H9 (cell line): Measurements from ENCODE around the gene PHOSPHO1. TPM values are rescaled to one million over a fixed set of nuclear protein-coding genes. Genes with fewer than 3 reads are reported as not detected.

Source experiments
- DNase-seq: peaks from one replicate; pipeline ENCODE4 v3.0.0-alpha.2; 2017
- H2AFZ ChIP-seq: one replicate; pipeline ENCODE4 v1.6.1; 2013; ENCODE audit warnings: mild to moderate bottlenecking, low read length, control low read depth, moderate library complexity
- H2AK5ac ChIP-seq: 2 replicates; pipeline ENCODE4 v1.6.1; 2013; ENCODE audit warnings: low read length, control low read depth, mixed read lengths; ENCODE audit not compliant: insufficient read length
- H2BK120ac ChIP-seq: one replicate; pipeline ENCODE4 v1.6.1; 2013; ENCODE audit warnings: low read depth, mild to moderate bottlenecking, low read length, control low read depth, inconsistent platforms; ENCODE audit not compliant: poor library complexity, severe bottlenecking
- H2BK12ac ChIP-seq: 2 replicates; pipeline ENCODE4 v1.6.1; 2013; ENCODE audit warnings: low read length, control low read depth, mixed read lengths, low read depth; ENCODE audit not compliant: insufficient read length
- H2BK15ac ChIP-seq: 2 replicates; pipeline ENCODE4 v1.6.1; 2013; ENCODE audit warnings: low read depth, low read length, control low read depth
- H2BK20ac ChIP-seq: one replicate; pipeline ENCODE4 v1.6.1; 2013; ENCODE audit warnings: low read depth, mild to moderate bottlenecking, low read length, control low read depth, inconsistent platforms; ENCODE audit not compliant: poor library complexity, severe bottlenecking
- H2BK5ac ChIP-seq: 2 replicates; pipeline ENCODE4 v1.6.1; 2013; ENCODE audit warnings: low read length, control low read depth, mixed read lengths; ENCODE audit not compliant: insufficient read length
- H3K14ac ChIP-seq: 2 replicates; pipeline ENCODE4 v1.6.1; 2013; ENCODE audit warnings: low read length, control low read depth; ENCODE audit not compliant: insufficient read depth
- H3K18ac ChIP-seq: 2 replicates; pipeline ENCODE4 v1.6.1; 2013; ENCODE audit warnings: low read depth, mild to moderate bottlenecking, mixed read lengths, low read length, control low read depth; ENCODE audit not compliant: insufficient read length
- H3K23ac ChIP-seq: 2 replicates; pipeline ENCODE4 v1.6.1; 2013; ENCODE audit warnings: low read length, control low read depth, mixed read lengths, low read depth; ENCODE audit not compliant: insufficient read length
- H3K23me2 ChIP-seq: 2 replicates; pipeline ENCODE4 v1.6.1; 2013; ENCODE audit warnings: low read depth, mild to moderate bottlenecking, mixed read lengths, low read length, control low read depth; ENCODE audit not compliant: insufficient read length, poor library complexity, severe bottlenecking
- H3K27ac ChIP-seq: 2 replicates; pipeline ENCODE4 v1.5.1; 2013; ENCODE audit warnings: low read length, control low read depth, mixed read lengths, low read depth; ENCODE audit not compliant: insufficient read length
- H3K27me3 ChIP-seq: 2 replicates; pipeline ENCODE4 v1.6.1; 2013; ENCODE audit warnings: low read length, control low read depth, inconsistent platforms; ENCODE audit not compliant: insufficient read depth
- H3K4ac ChIP-seq: 2 replicates; pipeline ENCODE4 v1.6.1; 2013; ENCODE audit warnings: low read depth, mild to moderate bottlenecking, control low read depth, inconsistent platforms, low read length, moderate library complexity
- H3K4me1 ChIP-seq: 2 replicates; pipeline ENCODE4 v1.6.1; 2013; ENCODE audit warnings: low read length, control low read depth, inconsistent platforms; ENCODE audit not compliant: insufficient read depth
- H3K4me2 ChIP-seq: 2 replicates; pipeline ENCODE4 v1.6.1; 2013; ENCODE audit warnings: low read length, control low read depth, mixed read lengths; ENCODE audit not compliant: insufficient read length, insufficient read depth
- H3K56ac ChIP-seq: 2 replicates; pipeline ENCODE4 v1.6.1; 2013; ENCODE audit warnings: low read depth, mild to moderate bottlenecking, mixed read lengths, low read length, control low read depth; ENCODE audit not compliant: insufficient read length
- H3K79me1 ChIP-seq: 2 replicates; pipeline ENCODE4 v1.6.1; 2013; ENCODE audit warnings: low read depth, mild to moderate bottlenecking, moderate library complexity, low read length, control low read depth, inconsistent platforms; ENCODE audit not compliant: insufficient read depth, poor library complexity, severe bottlenecking
- H3K79me2 ChIP-seq: 2 replicates; pipeline ENCODE4 v1.6.1; 2013; ENCODE audit warnings: low read length, control low read depth, inconsistent platforms; ENCODE audit not compliant: insufficient read depth
- H3K9ac ChIP-seq: 2 replicates; pipeline ENCODE4 v1.6.1; 2013; ENCODE audit warnings: low read length, control low read depth, mixed read lengths; ENCODE audit not compliant: insufficient read length; ENCODE audit errors: extremely low read depth
- H3K9me3 ChIP-seq: one replicate; pipeline ENCODE4 v1.6.1; 2013; ENCODE audit warnings: low read depth, low read length, inconsistent platforms; ENCODE audit not compliant: control insufficient read depth
- H3T11ph ChIP-seq: one replicate; pipeline ENCODE4 v1.6.1; 2013; ENCODE audit warnings: mild to moderate bottlenecking, low read length, control low read depth, inconsistent platforms
- H4K20me1 ChIP-seq: one replicate; pipeline ENCODE4 v1.6.1; 2013; ENCODE audit not compliant: control insufficient read depth, insufficient read length, insufficient read depth
- H4K5ac ChIP-seq: 2 replicates; pipeline ENCODE4 v1.6.1; 2013; ENCODE audit warnings: low read depth, mild to moderate bottlenecking, mixed read lengths, low read length, control low read depth; ENCODE audit not compliant: insufficient read length
- H4K8ac ChIP-seq: replicated peaks from 2 replicates; pipeline ENCODE4 v1.6.1; 2013; ENCODE audit warnings: low read length, control low read depth, mixed read lengths, low read depth; ENCODE audit not compliant: insufficient read length
- H4K91ac ChIP-seq: 2 replicates; pipeline ENCODE4 v1.6.1; 2013; ENCODE audit warnings: low read depth, mild to moderate bottlenecking, moderate library complexity, mixed read lengths, low read length, control low read depth; ENCODE audit not compliant: insufficient read length
- H3K27ac Mint-ChIP-seq, 3 experiments: 2 replicates in 2 of 3; 3 replicates in 1 of 3; pipeline ENCODE4 v1.8.0; 2020 to 2021; ENCODE audit warnings: mixed read lengths in 3 of 3, mild to moderate bottlenecking in 1 of 3, moderate library complexity in 1 of 3
- H3K27me3 Mint-ChIP-seq: 2 replicates; pipeline ENCODE4 v1.8.0; 2021; ENCODE audit warnings: low read depth, mild to moderate bottlenecking, moderate library complexity, mixed read lengths
- H3K36me3 Mint-ChIP-seq, 3 experiments: 2 replicates in 2 of 3; 3 replicates in 1 of 3; pipeline ENCODE4 v1.8.0; 2020 to 2021; ENCODE audit warnings: low read depth in 3 of 3, mixed read lengths in 3 of 3; ENCODE audit not compliant: insufficient read depth in 1 of 3
- H3K4me1 Mint-ChIP-seq, 2 experiments: 2 replicates each; pipeline ENCODE4 v1.8.0; 2020; ENCODE audit warnings: mixed read lengths in 2 of 2
- H3K4me3 Mint-ChIP-seq, 2 experiments: 2 replicates in 1 of 2; 3 replicates in 1 of 2; pipeline ENCODE4 v1.8.0; 2020 to 2021; ENCODE audit warnings: mild to moderate bottlenecking in 2 of 2, mixed read lengths in 2 of 2, moderate library complexity in 1 of 2
- H3K9me3 Mint-ChIP-seq, 2 experiments: 2 replicates in 1 of 2; 3 replicates in 1 of 2; pipeline ENCODE4 v1.8.0; 2020; ENCODE audit warnings: mild to moderate bottlenecking in 2 of 2, mixed read lengths in 2 of 2, moderate library complexity in 1 of 2
- WGBS: extraction: QIAGEN DNeasy Blood & Tissue Kit; methylation state at CpG from one replicate; pipeline ENCODE4 v1.1.7; 2013; ENCODE audit warnings: missing lambda C conversion rate, low lambda C conversion rate, mixed read lengths; ENCODE audit not compliant: insufficient read length; ENCODE audit errors: extremely low coverage; 5-methylcytosine and 5-hydroxymethylcytosine counted together
- total RNA-seq: library from RNA; stranded (reverse); gene quantifications from 2 replicates; pipeline ENCODE4 v1.2.1, GENCODE V29; 2021
- TF ChIP-seq, protein P1 (sequence below): fragments of 200-600 bp; sonication (generic); conservative IDR thresholded peaks from 3 replicates; pipeline ENCODE4 v1.8.0; 2021; ENCODE audit warnings: antibody characterized with exemption, mild to moderate bottlenecking

PHOSPHO1 gene
- total RNA-seq, 1 experiment from 2014 or later, result 0.63 TPM

DNA sequence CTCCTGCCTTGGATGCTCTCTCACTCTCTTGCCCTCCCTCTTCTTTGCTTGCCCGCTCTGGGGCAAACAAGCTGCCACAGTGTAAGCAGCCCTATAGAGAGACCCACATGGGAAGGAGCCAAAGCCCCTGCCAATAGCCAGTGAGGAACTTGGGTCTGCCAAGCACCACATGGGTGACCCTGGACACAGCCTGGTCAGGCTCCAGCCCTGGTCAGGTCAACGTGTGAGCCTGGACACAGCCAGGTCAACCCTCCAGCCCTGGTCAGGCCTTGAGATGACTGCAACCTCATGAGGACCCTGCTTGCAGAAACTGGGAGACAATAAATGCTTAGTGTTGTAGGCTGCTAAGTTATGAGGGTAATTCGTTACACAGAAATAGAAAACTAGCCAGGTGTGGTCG lies 14.3 kb upstream of the PHOSPHO1 start:
- no peak overlapping the region for H4K91ac ChIP-seq
- TF ChIP-seq, protein P1, sequence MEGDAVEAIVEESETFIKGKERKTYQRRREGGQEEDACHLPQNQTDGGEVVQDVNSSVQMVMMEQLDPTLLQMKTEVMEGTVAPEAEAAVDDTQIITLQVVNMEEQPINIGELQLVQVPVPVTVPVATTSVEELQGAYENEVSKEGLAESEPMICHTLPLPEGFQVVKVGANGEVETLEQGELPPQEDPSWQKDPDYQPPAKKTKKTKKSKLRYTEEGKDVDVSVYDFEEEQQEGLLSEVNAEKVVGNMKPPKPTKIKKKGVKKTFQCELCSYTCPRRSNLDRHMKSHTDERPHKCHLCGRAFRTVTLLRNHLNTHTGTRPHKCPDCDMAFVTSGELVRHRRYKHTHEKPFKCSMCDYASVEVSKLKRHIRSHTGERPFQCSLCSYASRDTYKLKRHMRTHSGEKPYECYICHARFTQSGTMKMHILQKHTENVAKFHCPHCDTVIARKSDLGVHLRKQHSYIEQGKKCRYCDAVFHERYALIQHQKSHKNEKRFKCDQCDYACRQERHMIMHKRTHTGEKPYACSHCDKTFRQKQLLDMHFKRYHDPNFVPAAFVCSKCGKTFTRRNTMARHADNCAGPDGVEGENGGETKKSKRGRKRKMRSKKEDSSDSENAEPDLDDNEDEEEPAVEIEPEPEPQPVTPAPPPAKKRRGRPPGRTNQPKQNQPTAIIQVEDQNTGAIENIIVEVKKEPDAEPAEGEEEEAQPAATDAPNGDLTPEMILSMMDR, result no peak
- no peak overlapping the region for H2BK20ac ChIP-seq
- H2BK12ac ChIP-seq, result no peak overlapping the region
- H3K79me1 ChIP-seq, result no peaks in the 10 kb centered on the region
- WGBS, result no CpG with 5 or more reads among the region's 4 CpGs
- Mint-ChIP-seq H3K27me3 (peaks cover 2% of the 10 kb centered on the region), H3K36me3 (no peaks in the 10 kb centered on the region), H3K9me3 (no peaks in the 10 kb centered on the region; a peak in 1 of 5 replicates), H3K4me3 (no peak overlapping the region), H3K27ac (no peak overlapping the region), H3K4me1 (peaks cover 2 to 5% of the 10 kb centered on the region in 2 experiments; a peak in 2 of 4 replicates)
- no peak overlapping the region for H3T11ph ChIP-seq
- no peaks in the 10 kb centered on the region for H4K20me1 ChIP-seq
- H3K9ac ChIP-seq, result no peak overlapping the region
- no peaks in the 10 kb centered on the region for H3K79me2 ChIP-seq
- H2BK5ac ChIP-seq, result no peak overlapping the region
- H3K27ac ChIP-seq, result no peak overlapping the region
- no peak overlapping the region for H4K5ac ChIP-seq
- no peak for DNase-seq
- H3K18ac ChIP-seq, result no peak overlapping the region
- H2AK5ac ChIP-seq, result no peak overlapping the region
- H3K23me2 ChIP-seq, result no peaks in the 10 kb centered on the region
- no peak overlapping the region; the same call in 1 of the 2 replicates for H3K14ac ChIP-seq
- H4K8ac ChIP-seq, result no peak overlapping the region
- no peak overlapping the region for H2AFZ ChIP-seq
- no peak overlapping the region for H3K23ac ChIP-seq
- H3K27me3 ChIP-seq, result no peaks in the 10 kb centered on the region
- H2BK120ac ChIP-seq, result no peak overlapping the region
- no peak overlapping the region for H2BK15ac ChIP-seq
- H3K4me1 ChIP-seq, result no peaks in the 10 kb centered on the region
- H3K4ac ChIP-seq, result no peak overlapping the region
- H3K9me3 ChIP-seq, result no peaks in the 10 kb centered on the region
- H3K56ac ChIP-seq, result no peak overlapping the region
- H3K4me2 ChIP-seq, result no peak overlapping the region
